GM12891 (cell line): ENCODE data around the gene IFT27.

ENCODE experiments used
- POLR2AphosphoS5 ChIP-seq: IDR thresholded peaks from 2 replicates; pipeline ENCODE4 v1.6.1; 2011; ENCODE audit warnings: low read depth, low read length, control low read depth
- POU2F2 ChIP-seq: IDR thresholded peaks from 2 replicates; pipeline ENCODE4 v1.6.1; 2011; ENCODE audit warnings: low read depth, mild to moderate bottlenecking, control low read depth, low read length, moderate library complexity
- TAF1 ChIP-seq: IDR thresholded peaks from 2 replicates; pipeline ENCODE4 v1.6.1; 2011; ENCODE audit warnings: low read depth, low read length, control low read depth

- TF ChIP-seq TAF1 (no peak), POLR2AphosphoS5 (no peak), POU2F2 (no peak)
These were observed 18.2 kb downstream of the IFT27 start for GRCh38 chr22:36757668-36758211.
